ENCODE measurements around the gene FLOT2.

DNA sequence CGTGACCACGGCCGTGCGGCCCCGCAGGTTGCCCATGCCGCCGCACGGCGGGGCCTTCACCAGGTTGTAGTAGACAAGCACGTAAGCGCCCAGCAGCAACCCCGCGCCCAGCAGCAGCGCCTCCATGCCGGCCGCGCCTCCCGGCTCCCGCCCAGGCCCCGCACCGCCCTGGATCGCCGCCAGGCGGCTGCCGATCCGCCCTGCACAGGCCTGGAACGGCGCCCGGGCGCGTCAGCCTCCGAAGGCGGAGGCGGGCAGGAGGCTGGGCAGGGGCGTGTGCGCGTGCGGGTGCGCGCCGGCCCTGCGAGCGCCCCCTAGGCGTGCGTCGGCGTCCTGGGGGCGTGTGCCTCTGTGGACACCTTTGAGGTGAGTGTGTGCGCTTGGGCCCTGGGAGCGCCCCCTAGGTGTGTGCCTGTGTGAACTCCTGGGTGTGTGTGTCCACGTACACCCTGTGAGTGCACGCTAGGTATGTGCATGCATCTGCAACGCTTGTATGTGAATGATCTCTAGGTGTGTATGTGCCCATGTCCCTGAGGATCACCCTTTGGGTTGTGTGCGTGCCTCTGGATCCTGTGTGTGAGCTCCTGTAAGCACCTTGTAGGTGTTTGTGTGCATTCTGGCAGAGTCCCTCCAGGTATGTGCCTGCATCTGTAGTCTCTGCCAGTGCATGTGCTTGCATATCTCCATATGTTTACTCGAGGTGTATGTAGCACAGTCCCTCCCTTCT is 5.4 kb upstream of the FLOT2 start, which contains the start of gene DHRS13:
- TF ChIP-seq, protein P1, sequence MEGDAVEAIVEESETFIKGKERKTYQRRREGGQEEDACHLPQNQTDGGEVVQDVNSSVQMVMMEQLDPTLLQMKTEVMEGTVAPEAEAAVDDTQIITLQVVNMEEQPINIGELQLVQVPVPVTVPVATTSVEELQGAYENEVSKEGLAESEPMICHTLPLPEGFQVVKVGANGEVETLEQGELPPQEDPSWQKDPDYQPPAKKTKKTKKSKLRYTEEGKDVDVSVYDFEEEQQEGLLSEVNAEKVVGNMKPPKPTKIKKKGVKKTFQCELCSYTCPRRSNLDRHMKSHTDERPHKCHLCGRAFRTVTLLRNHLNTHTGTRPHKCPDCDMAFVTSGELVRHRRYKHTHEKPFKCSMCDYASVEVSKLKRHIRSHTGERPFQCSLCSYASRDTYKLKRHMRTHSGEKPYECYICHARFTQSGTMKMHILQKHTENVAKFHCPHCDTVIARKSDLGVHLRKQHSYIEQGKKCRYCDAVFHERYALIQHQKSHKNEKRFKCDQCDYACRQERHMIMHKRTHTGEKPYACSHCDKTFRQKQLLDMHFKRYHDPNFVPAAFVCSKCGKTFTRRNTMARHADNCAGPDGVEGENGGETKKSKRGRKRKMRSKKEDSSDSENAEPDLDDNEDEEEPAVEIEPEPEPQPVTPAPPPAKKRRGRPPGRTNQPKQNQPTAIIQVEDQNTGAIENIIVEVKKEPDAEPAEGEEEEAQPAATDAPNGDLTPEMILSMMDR (IDR thresholded peaks at IDR 0.05) = peak; percentile 74 to 98 (median 96)
- peak in 1 of 4 donors; percentile 70 for TF ChIP-seq POLR2A (IDR thresholded peaks at IDR 0.05)

All from esophagus squamous epithelium (tissue), 4 donors.